AG08395 (cell line): Measurements from ENCODE around the gene TRMT10C.
"Not testable (repeated sequence)": the region's sequence is repeated elsewhere in the genome, so short reads cannot be mapped to it uniquely, and the experiment has no call there.

Experiments
- DNase-seq: peaks from one replicate; pipeline ENCODE4 v3.0.0; 2012; ENCODE audit warnings: mixed read lengths, low spot score

Gene TRMT10C

GRCh38 chr3:101561630-101562328, at the start of gene TRMT10C:
TSS of gene TRMT10C (plus strand) at chr3:101561868. CDS start at chr3:101564782, 2,914 bp downstream.
- DNase-seq = peak; percentile 96

- no peak for DNase-seq
Measured at GRCh38 chr3:101512396-101512645, 49.3 kb upstream of the TRMT10C start.

- peak; percentile 97 for DNase-seq
Measured at GRCh38 chr3:101512646-101513418, 48.8 kb upstream of the TRMT10C start, which contains the start of gene SENP7. TSS of gene SENP7 (minus strand) at chr3:101513212. CDS start at chr3:101513130, 82 bp downstream.

GRCh38 chr3:101513419-101513986, 48.2 kb upstream of the TRMT10C start:
- DNase-seq = peak; percentile 75

- DNase-seq = no peak
Measured at GRCh38 chr3:101518421-101518871, 43.2 kb upstream of the TRMT10C start.

GRCh38 chr3:101519685-101520365, 41.8 kb upstream of the TRMT10C start:
- no peak for DNase-seq

GRCh38 chr3:101521211-101521701, 40.4 kb upstream of the TRMT10C start:
- no peak for DNase-seq

GRCh38 chr3:101527441-101527840, 34.2 kb upstream of the TRMT10C start:
- no peak for DNase-seq

- no peak for DNase-seq
Measured at GRCh38 chr3:101527906-101528305, 33.8 kb upstream of the TRMT10C start.

- DNase-seq = no peak
Measured at GRCh38 chr3:101529816-101530685, 31.6 kb upstream of the TRMT10C start.

GRCh38 chr3:101530686-101531047, 31.0 kb upstream of the TRMT10C start:
- DNase-seq = no peak

GRCh38 chr3:101531473-101532086, 30.1 kb upstream of the TRMT10C start:
- peak; percentile 10 for DNase-seq

- no peak for DNase-seq
Measured at GRCh38 chr3:101532783-101533602, 28.7 kb upstream of the TRMT10C start.

GRCh38 chr3:101533603-101533968, 28.1 kb upstream of the TRMT10C start:
- DNase-seq = no peak

- no peak for DNase-seq
Measured at GRCh38 chr3:101535221-101535620, 26.4 kb upstream of the TRMT10C start.

- DNase-seq = no peak
Measured at GRCh38 chr3:101536266-101536665, 25.4 kb upstream of the TRMT10C start.

GRCh38 chr3:101536955-101537354, 24.7 kb upstream of the TRMT10C start:
- DNase-seq = not testable (repeated sequence)

- DNase-seq = no peak
Measured at GRCh38 chr3:101542957-101543356, 18.7 kb upstream of the TRMT10C start.

- DNase-seq = no peak
Measured at GRCh38 chr3:101544161-101544850, 17.4 kb upstream of the TRMT10C start.
